B cell (primary cell): Measurements from ENCODE around the gene MBD3L4. TPM values are rescaled to one million over a fixed set of nuclear protein-coding genes. Genes with fewer than 3 reads are reported as not detected.

ENCODE experiments used
- ATAC-seq: fragments of 200-7000 bp; cut with Tn5 transposase; one replicate; pipeline ENCODE4 v1.10.0; 2021; ENCODE audit warnings: low read depth, mild to moderate bottlenecking, moderate number of reproducible peaks, moderate library complexity
- CTCF ChIA-PET: fragments of 350-600 bp; sonication (Branson Sonifier 250); formaldehyde crosslinking; loops from one replicate; lab custom pipeline; 2021; ENCODE audit warnings: antibody characterized with exemption, inconsistent platforms; lab: Charles Lee
- POLR2A ChIA-PET: fragments of 350-600 bp; sonication (Branson Sonifier 250); formaldehyde crosslinking; loops from one replicate; lab custom pipeline; 2021; ENCODE audit warnings: antibody characterized with exemption; lab: Charles Lee
- DNase-seq: peaks from one replicate; pipeline ENCODE4 v3.0.0; 2013
- H2AFZ ChIP-seq: 2 replicates; pipeline ENCODE4 v1.6.1; 2012; ENCODE audit warnings: mild to moderate bottlenecking, low read depth, low read length; ENCODE audit not compliant: insufficient read depth, poor library complexity, severe bottlenecking
- H3K27ac ChIP-seq, 2 donors: 1 replicate in 1 of 2; 2 replicates in 1 of 2; pipeline ENCODE4 v1.5.1; 2012 to 2013; ENCODE audit warnings: low read length in 2 of 2, mild to moderate bottlenecking in 2 of 2, moderate library complexity in 1 of 2
- H3K27me3 ChIP-seq, 4 experiments: fragments of 200-600 bp in 1 of 4; sonication (generic) in 1 of 4; replicated peaks in 1 of 4; 1 replicate in 2 of 4; 2 replicates in 2 of 4; pipeline versions ENCODE4 v1.6.1 to v1.7.0; 2013 to 2016; ENCODE audit warnings: low read length in 3 of 4, mild to moderate bottlenecking in 2 of 4, mixed read lengths in 1 of 4, moderate library complexity in 1 of 4; ENCODE audit not compliant: insufficient read depth in 4 of 4, control insufficient read depth in 3 of 4; ENCODE audit errors: control extremely low read depth in 1 of 4
- H3K36me3 ChIP-seq, 2 experiments: replicated peaks in 1 of 2; 1 replicate in 1 of 2; 2 replicates in 1 of 2; pipeline versions ENCODE4 v1.6.1 to v1.7.1; 2013; ENCODE audit warnings: low read length in 1 of 2; ENCODE audit not compliant: insufficient read depth in 2 of 2, control insufficient read depth in 1 of 2; ENCODE audit errors: control extremely low read depth in 1 of 2, extremely low read depth in 1 of 2
- H3K4me1 ChIP-seq, 2 donors: fragments of 200-600 bp in 1 of 2; sonication (generic) in 1 of 2; 1 replicate in 1 of 2; 2 replicates in 1 of 2; pipeline versions ENCODE4 v1.5.1 to v1.6.1; 2013 to 2017; ENCODE audit warnings: low read length in 2 of 2; ENCODE audit not compliant: control insufficient read depth in 2 of 2, insufficient read depth in 2 of 2
- H3K4me2 ChIP-seq: replicated peaks from 2 replicates; pipeline ENCODE3; 2012; ENCODE audit warnings: mild to moderate bottlenecking, low read depth, low read length; ENCODE audit not compliant: poor library complexity, severe bottlenecking
- H3K4me3 ChIP-seq, 5 experiments: fragments of 200-600 bp in 1 of 5; sonication (generic) in 1 of 5; 1 replicate in 3 of 5; 2 replicates in 2 of 5; pipeline versions ENCODE4 v1.5.1 to v1.7.0; 2011 to 2016; ENCODE audit warnings: low read length in 4 of 5, mild to moderate bottlenecking in 4 of 5, low read depth in 2 of 5, control low read depth in 1 of 5, moderate library complexity in 1 of 5; ENCODE audit not compliant: insufficient read depth in 1 of 5; ENCODE audit errors: control extremely low read depth in 1 of 5, extremely low read depth in 1 of 5
- H3K79me2 ChIP-seq: fragments of 200-600 bp; sonication (generic); one replicate; pipeline ENCODE4 v1.6.0; 2016; ENCODE audit warnings: low read length; ENCODE audit not compliant: control insufficient read depth, insufficient read depth
- H3K9ac ChIP-seq: fragments of 200-600 bp; sonication (generic); 2 replicates; pipeline ENCODE4 v1.6.1; 2017; ENCODE audit warnings: mild to moderate bottlenecking, low read length, moderate library complexity
- H3K9me3 ChIP-seq, 3 donors: one replicate each; pipeline versions ENCODE4 v1.6.1 to v1.7.1; 2013; ENCODE audit warnings: low read length in 2 of 3; ENCODE audit not compliant: control insufficient read depth in 2 of 3, insufficient read depth in 1 of 3; ENCODE audit errors: control extremely low read depth in 1 of 3
- H4K20me1 ChIP-seq: 2 replicates; pipeline ENCODE4 v1.6.0; 2012; ENCODE audit warnings: mild to moderate bottlenecking, low read length; ENCODE audit not compliant: insufficient read depth, control insufficient read depth, poor library complexity, severe bottlenecking
- H3K27ac Mint-ChIP-seq: one replicate; pipeline ENCODE4 v1.8.0; 2021; ENCODE audit warnings: mixed read lengths
- H3K27me3 Mint-ChIP-seq: one replicate; pipeline ENCODE4 v1.8.0; 2021; ENCODE audit warnings: mixed read lengths
- H3K4me1 Mint-ChIP-seq: one replicate; pipeline ENCODE4 v1.8.0; 2021; ENCODE audit warnings: mixed read lengths
- H3K4me3 Mint-ChIP-seq: one replicate; pipeline ENCODE4 v1.8.0; 2021; ENCODE audit warnings: mixed read lengths
- H3K9me3 Mint-ChIP-seq: one replicate; pipeline ENCODE4 v1.8.0; 2022; ENCODE audit warnings: mixed read lengths; ENCODE audit not compliant: insufficient read depth
- CTCF ChIP-seq: fragments of 200-600 bp; IDR thresholded peaks from one replicate; pipeline ENCODE4 v1.8.0; 2022; ENCODE audit warnings: antibody characterized with exemption, mild to moderate bottlenecking
- EZH2 ChIP-seq: IDR thresholded peaks from 2 replicates; pipeline ENCODE4 v1.6.1; 2012; ENCODE audit warnings: borderline replicate concordance, low read depth, mild to moderate bottlenecking, moderate library complexity, low read length; ENCODE audit not compliant: insufficient read depth, poor library complexity, severe bottlenecking
- WGBS: methylation state at CpG from one replicate; pipeline ENCODE4 v1.1.5; 2013; ENCODE audit warnings: missing lambda C conversion rate; ENCODE audit not compliant: insufficient coverage; 5-methylcytosine and 5-hydroxymethylcytosine counted together
- intact Hi-C: fragments of 100-400 bp; cut with micrococcal nuclease; formaldehyde crosslinking; loops from one replicate; pipeline ENCODE4 v1.10.0; 2022
- polyA plus RNA-seq: library from polyadenylated mRNA; depleted of rRNA; stranded (reverse); fragments of >200 nt; gene quantifications from 2 replicates; pipeline ENCODE4 v1.2.3, GENCODE V29; 2012
- total RNA-seq, 2 donors: library from RNA; stranded (reverse); fragments of 120-200 nt in 1 of 2; gene quantifications; 1 replicate in 1 of 2; 2 replicates in 1 of 2; pipeline versions ENCODE4 v1.2.3 to v1.2.4, GENCODE V29; 2013 to 2022

Gene MBD3L4
- total and polyA plus RNA-seq, 2 donors (not counting 1 experiment from before 2014, with no cell fraction given), result not detected

GRCh38 chr19:7010722-7011593, 29.0 kb downstream of the MBD3L4 start:
- ChIA-PET CTCF (no interaction called here), POLR2A (no interaction called here)
- Mint-ChIP-seq H3K4me1 (no peaks in the 10 kb centered on the region), H3K27ac (no peak overlapping the region), H3K4me3 (no peak overlapping the region), H3K9me3 (no peaks in the 10 kb centered on the region), H3K27me3 (no peaks in the 10 kb centered on the region)
- no peak for DNase-seq
- Histone ChIP-seq H3K4me2 (no peak overlapping the region), H3K79me2 (no peaks in the 10 kb centered on the region), H2AFZ (no peak overlapping the region), H3K9me3 (peaks cover 0 to 4% (median 0%) of the 10 kb centered on the region in 3 donors), H3K9ac (no peak overlapping the region), H3K4me1 (no peaks in the 10 kb centered on the region), H3K4me3 (no peak overlapping the region), H3K27me3 (no peaks in the 10 kb centered on the region), H4K20me1 (no peaks in the 10 kb centered on the region), H3K27ac (no peak overlapping the region), H3K36me3 (no peaks in the 10 kb centered on the region)
- intact Hi-C loops, result no loop called here
- WGBS, result 99% methylated on average over 5 of the region's 12 CpGs
- no peak for TF ChIP-seq EZH2
- TF ChIP-seq CTCF, result no peak
- no peak for ATAC-seq

- Histone ChIP-seq H3K4me3 (no peak overlapping the region), H3K36me3 (no peaks in the 10 kb centered on the region), H3K27me3 (no peaks in the 10 kb centered on the region), H3K4me2 (no peak overlapping the region), H4K20me1 (no peaks in the 10 kb centered on the region), H3K79me2 (no peaks in the 10 kb centered on the region), H3K27ac (no peak overlapping the region), H2AFZ (no peak overlapping the region), H3K4me1 (no peaks in the 10 kb centered on the region), H3K9me3 (peaks cover 0 to 6% (median 0%) of the 10 kb centered on the region in 3 donors), H3K9ac (no peak overlapping the region)
- ATAC-seq (no peak), DNase-seq (peak; percentile 19)
- no peaks in the 10 kb centered on the region for H3K4me1 Mint-ChIP-seq
- no peak overlapping the region for H3K4me3 Mint-ChIP-seq
- intact Hi-C loops, result no loop called here
- H3K27ac Mint-ChIP-seq, result no peak overlapping the region
- CTCF ChIA-PET, result no interaction called here
- POLR2A ChIA-PET, result no interaction called here
- no peak for TF ChIP-seq CTCF
- no peak for TF ChIP-seq EZH2
- 0% methylated on average over 1 of the region's 4 CpGs for WGBS
- H3K27me3 Mint-ChIP-seq, result no peaks in the 10 kb centered on the region
- no peaks in the 10 kb centered on the region for H3K9me3 Mint-ChIP-seq
These were observed 32.1 kb downstream of the MBD3L4 start for GRCh38 chr19:7007859-7008258.
